Measurements from ENCODE around the gene NENF. TPM values are rescaled to one million over a fixed set of nuclear protein-coding genes. Genes with fewer than 3 reads are reported as not detected.

Gene NENF
- total RNA-seq, 2 experiments from 2014 or later, result 21.2 to 22.4 TPM

DNA sequence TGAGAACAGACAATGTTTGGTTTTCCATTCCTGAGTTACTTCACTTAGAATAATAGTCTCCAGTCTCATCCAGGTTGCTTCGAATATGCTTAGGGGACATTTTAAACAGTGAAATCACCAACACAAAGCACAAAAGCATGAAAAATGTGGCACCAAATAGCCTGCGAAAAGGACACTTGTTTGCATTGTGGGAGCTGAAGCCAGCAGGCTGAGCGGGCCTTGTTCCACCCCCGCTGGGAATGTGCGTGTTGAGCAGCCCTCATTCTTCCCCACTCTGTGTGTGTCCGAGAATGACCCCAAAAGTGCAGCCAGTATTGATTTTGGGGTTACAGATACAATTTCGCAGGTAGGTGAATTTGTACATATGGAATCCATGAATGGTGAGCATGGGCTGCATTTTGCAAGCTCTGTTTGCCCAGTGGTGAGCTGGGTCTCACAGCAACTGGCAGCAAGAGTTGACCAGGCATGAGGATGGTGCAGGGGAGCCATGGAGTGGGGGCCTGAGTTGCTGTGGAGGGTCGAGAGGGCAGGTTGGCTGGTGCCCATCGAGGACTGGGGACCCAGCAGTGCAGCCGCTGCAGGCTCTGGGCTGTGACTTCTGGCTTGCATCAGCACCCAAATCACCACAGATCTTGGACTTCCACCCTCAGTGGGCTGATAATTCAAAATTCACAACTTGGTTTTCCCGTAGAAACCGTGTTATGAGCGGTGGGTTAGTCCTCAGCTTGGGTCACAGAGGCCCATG lies 29.4 kb downstream of the NENF start:
- no peak for ATAC-seq (ENCODE audit: poor library complexity)
- Histone ChIP-seq H3K4me3 (ENCODE audit: low read length) (no peak overlapping the region), H3K27ac (ENCODE audit: low read depth in 1 of 2, low read length in 2 of 2) (no peak overlapping the region), H3K4me1 (ENCODE audit: insufficient read depth, low read length) (no peaks in the 10 kb centered on the region), H3K27me3 (ENCODE audit: control insufficient read depth in 1 of 2, insufficient read depth in 2 of 2, low read length in 2 of 2) (no peaks in the 10 kb centered on the region), H3K9me3 (ENCODE audit: control insufficient read depth in 1 of 2, insufficient read depth in 1 of 2, low read length in 2 of 2) (no peaks in the 10 kb centered on the region), H3K36me3 (ENCODE audit: insufficient read depth, low read length) (no peaks in the 10 kb centered on the region)
- POLR2A ChIA-PET, result no interaction called here
- Mint-ChIP-seq H3K9me3 (no peaks in the 10 kb centered on the region), H3K27me3 (no peaks in the 10 kb centered on the region), H3K4me3 (no peak overlapping the region), H3K4me1 (ENCODE audit: low read depth) (peaks cover 7% of the 10 kb centered on the region), H3K27ac (no peak overlapping the region), H3K36me3 (ENCODE audit: low read depth) (no peaks in the 10 kb centered on the region)
- intact Hi-C loops (cut with DNase I, micrococcal nuclease), result no loop called here
- CTCF ChIA-PET, result no interaction called here
- TF ChIP-seq, protein P1, sequence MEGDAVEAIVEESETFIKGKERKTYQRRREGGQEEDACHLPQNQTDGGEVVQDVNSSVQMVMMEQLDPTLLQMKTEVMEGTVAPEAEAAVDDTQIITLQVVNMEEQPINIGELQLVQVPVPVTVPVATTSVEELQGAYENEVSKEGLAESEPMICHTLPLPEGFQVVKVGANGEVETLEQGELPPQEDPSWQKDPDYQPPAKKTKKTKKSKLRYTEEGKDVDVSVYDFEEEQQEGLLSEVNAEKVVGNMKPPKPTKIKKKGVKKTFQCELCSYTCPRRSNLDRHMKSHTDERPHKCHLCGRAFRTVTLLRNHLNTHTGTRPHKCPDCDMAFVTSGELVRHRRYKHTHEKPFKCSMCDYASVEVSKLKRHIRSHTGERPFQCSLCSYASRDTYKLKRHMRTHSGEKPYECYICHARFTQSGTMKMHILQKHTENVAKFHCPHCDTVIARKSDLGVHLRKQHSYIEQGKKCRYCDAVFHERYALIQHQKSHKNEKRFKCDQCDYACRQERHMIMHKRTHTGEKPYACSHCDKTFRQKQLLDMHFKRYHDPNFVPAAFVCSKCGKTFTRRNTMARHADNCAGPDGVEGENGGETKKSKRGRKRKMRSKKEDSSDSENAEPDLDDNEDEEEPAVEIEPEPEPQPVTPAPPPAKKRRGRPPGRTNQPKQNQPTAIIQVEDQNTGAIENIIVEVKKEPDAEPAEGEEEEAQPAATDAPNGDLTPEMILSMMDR (IDR thresholded peaks at IDR 0.05), result no peak
- no peak for DNase-seq

DNA sequence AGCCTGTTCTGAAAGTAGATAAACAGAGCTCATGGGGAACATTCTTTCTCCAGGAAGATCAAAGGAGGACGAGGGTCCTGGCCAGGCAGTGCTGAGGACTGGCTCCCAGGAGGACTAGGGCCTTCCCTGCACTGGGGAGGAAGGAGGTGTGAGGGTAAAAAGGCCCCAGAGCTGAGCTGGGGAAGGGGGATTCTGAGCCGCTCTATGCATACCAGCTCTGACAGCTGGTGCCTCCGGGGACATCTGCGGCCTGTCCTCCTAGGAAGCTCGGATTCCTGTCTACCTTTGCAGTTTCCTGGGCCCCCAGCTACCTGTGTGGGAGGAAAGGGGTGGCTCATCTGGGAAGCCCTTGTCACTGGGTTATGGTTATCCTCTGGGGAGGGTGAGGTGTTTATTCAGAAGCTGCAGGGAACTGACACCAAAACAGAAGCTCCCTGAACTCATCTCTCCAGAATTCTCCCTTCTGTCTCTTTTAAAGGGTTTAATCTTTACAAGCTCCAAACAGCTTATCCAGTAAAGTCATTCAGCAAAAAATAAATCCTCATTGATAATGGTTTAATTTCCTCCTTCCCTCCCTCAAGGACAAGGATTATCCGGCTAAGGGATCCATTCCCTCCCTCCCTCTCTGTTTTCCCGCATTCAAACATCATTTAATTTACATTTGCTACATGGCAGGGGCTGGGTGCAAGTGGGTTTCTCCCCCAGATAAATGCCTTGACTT lies 31.0 kb downstream of the NENF start:
- H3K36me3 ChIP-seq (ENCODE audit: insufficient read depth, low read length), result no peaks in the 10 kb centered on the region
- H3K4me1 ChIP-seq (ENCODE audit: insufficient read depth, low read length), result no peaks in the 10 kb centered on the region
- Mint-ChIP-seq H3K9me3 (no peaks in the 10 kb centered on the region), H3K27ac (no peak overlapping the region), H3K4me1 (ENCODE audit: low read depth) (no peaks in the 10 kb centered on the region), H3K36me3 (ENCODE audit: low read depth) (no peaks in the 10 kb centered on the region), H3K4me3 (no peak overlapping the region), H3K27me3 (no peaks in the 10 kb centered on the region)
- intact Hi-C loops (cut with DNase I, micrococcal nuclease), result no loop called here
- POLR2A ChIA-PET, result no interaction called here
- no peaks in the 10 kb centered on the region for H3K9me3 ChIP-seq (ENCODE audit: control insufficient read depth in 1 of 2, insufficient read depth in 1 of 2, low read length in 2 of 2)
- H3K4me3 ChIP-seq (ENCODE audit: low read length), result no peak overlapping the region
- no peaks in the 10 kb centered on the region for H3K27me3 ChIP-seq (ENCODE audit: control insufficient read depth in 1 of 2, insufficient read depth in 2 of 2, low read length in 2 of 2)
- ATAC-seq (ENCODE audit: poor library complexity), result no peak
- TF ChIP-seq, protein P1 (IDR thresholded peaks at IDR 0.05), result no peak
- CTCF ChIA-PET, result interaction anchor here (1.0 to 1.9 kb wide), 2 partner anchors 8 to 13 kb away, joined by 3 to 8 read pairs; no protein-coding TSS in a partner anchor
- no peak overlapping the region for H3K27ac ChIP-seq (ENCODE audit: low read depth in 1 of 2, low read length in 2 of 2)
- no peak for DNase-seq

DNA sequence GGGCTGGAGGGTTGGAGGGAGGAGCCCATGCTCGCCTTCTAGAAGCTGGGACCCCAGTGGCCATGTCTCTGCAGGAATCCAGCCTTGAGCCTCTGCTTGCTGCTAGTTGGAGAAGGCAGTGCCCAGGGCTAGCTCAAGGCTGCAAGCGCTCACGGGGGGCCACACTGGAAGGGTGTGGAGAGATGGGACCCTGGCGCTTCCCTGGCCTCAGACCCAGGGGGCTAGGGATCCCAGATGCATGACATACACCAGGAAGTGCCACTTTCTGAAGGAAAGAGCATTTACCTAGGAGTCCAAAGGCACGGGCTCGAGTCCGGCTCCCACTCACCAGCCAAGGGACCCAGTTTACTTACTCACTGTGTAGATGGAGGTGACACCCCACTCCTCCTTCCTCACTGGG lies 32.6 kb downstream of the NENF start:
- intact Hi-C loops (cut with DNase I, micrococcal nuclease), result no loop called here
- ChIA-PET POLR2A (no interaction called here), CTCF (interaction anchor here (0.7 to 1.9 kb wide), 2 partner anchors 9 to 175 kb away, joined by 3 to 8 read pairs; no protein-coding TSS in a partner anchor)
- ATAC-seq (ENCODE audit: poor library complexity), result no peak
- Histone ChIP-seq H3K27ac (ENCODE audit: low read depth in 1 of 2, low read length in 2 of 2) (no peak overlapping the region), H3K4me3 (ENCODE audit: low read length) (no peak overlapping the region), H3K36me3 (ENCODE audit: insufficient read depth, low read length) (no peaks in the 10 kb centered on the region), H3K27me3 (ENCODE audit: control insufficient read depth in 1 of 2, insufficient read depth in 2 of 2, low read length in 2 of 2) (no peaks in the 10 kb centered on the region), H3K4me1 (ENCODE audit: insufficient read depth, low read length) (no peaks in the 10 kb centered on the region), H3K9me3 (ENCODE audit: control insufficient read depth in 1 of 2, insufficient read depth in 1 of 2, low read length in 2 of 2) (no peaks in the 10 kb centered on the region)
- Mint-ChIP-seq H3K27me3 (no peaks in the 10 kb centered on the region), H3K36me3 (ENCODE audit: low read depth) (no peaks in the 10 kb centered on the region), H3K9me3 (no peaks in the 10 kb centered on the region), H3K4me1 (ENCODE audit: low read depth) (no peaks in the 10 kb centered on the region), H3K27ac (no peak overlapping the region), H3K4me3 (no peak overlapping the region)
- TF ChIP-seq, protein P1 (IDR thresholded peaks at IDR 0.05), result no peak
- no peak for DNase-seq
